Stimulated activated CD8-positive, alpha-beta memory T cell treated with anti-CD3 and anti-CD28 coated beads, Interleukin-12 subunit alpha, Interleukin-12 subunit beta, amount 100 ng/mL, for 24 hours (primary cell): ENCODE results near the gene PCBD1.

Experiments
- DNase-seq: peaks from one replicate; pipeline ENCODE4 v3.0.0-alpha.2; 2020; ENCODE audit errors: extremely low read depth

Gene PCBD1

DNA sequence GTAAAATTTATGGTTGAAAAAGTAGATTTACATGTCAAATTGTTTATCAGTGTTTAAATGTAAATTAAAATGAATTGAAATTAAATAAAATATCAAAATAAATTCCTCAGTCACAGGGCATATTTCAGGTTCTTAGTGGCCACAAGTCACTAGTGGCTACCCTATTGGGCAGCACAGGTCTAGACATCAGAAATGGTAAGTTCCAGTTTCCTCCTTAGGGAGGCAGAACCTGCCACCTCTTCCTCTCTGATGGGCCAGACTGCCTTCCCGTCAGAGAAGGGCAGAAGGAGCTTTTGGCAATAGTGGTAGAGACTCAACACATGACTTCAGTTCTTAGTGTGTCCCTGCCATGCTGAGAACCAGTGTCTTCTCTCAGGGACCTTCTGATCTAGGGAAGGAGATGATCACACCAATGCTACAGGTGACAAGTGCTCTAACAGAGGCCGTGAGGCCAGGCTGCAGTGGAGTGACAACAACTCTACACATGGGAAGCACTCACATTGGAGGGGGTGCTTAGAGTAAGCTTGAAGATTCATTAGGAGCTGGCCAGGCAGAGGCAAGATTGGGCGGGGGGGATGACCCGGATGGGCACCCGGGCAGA, 14.4 kb upstream of the PCBD1 start:
- no peak for DNase-seq

DNA sequence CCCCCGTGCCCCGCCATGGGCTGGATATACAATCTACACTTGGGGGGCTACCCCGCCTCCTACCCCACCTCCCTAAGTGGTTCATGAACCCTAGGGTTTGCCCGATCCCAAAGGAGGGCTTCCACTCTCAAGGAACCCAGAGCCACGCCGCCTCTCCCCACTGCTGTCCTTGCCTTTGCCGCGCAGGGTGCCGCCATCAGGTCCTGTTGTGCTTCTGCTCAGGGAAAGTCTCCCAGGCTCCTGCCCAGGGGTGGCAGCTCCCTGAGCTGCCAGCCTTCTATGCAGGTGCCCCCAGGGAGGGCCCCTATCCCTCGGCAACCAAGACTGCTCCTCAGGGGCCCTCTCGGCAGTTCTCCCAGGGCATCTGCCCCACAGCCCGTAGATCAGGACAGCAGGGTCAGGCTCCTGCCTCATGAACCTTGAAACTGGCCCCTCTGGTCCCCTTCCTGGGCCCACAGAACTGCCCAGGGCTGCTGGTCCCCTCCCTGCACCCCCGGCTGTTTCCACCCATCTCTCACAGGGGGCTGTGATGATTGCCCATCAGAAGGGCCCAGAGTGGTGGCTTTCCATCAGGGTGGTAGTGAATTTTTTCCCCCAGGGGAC, 13.0 kb upstream of the PCBD1 start:
- DNase-seq = no peak

DNA sequence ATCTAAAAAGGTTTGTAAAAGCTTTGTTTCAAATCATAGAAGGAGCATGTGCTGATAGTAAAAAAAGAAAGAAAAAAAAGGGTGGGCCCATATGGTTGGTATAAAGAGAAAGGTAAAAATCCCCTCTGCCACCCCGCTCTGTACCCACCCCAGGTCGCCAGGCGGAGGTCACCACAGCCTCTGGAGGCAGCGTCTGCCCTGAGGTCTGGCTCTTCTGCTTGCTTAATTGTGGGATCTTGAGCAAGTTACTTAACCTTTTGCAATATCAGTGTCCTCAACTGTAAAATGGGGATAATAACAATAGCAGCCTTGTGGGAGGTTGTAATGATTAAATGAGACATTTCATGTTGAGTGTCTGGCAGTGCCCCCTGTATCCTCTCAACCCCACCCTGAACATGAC, 10.7 kb upstream of the PCBD1 start:
- DNase-seq = no peak

DNA sequence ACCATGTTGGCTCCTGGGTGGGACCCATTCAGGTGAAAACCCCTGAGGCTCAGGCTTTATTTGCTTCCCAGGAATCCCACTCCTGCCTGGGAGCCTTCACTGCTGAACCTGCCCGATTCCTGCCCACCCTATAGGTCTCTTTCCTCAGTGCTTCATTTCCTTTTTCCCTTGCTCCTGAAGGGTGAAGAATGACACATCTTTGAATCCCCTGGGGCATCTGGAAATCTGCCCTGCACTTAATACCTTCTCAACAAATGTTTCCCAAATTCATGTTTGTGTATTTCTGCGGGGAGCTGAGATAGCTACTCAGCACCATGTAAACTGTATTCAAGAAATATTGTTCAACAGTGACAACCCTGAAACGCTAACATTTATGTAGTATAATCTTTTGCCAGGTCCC, 10.3 kb upstream of the PCBD1 start:
- no peak for DNase-seq

- DNase-seq = no peak
These were observed 8.2 kb upstream of the PCBD1 start for GRCh38 chr10:70896551-70896950.

DNA sequence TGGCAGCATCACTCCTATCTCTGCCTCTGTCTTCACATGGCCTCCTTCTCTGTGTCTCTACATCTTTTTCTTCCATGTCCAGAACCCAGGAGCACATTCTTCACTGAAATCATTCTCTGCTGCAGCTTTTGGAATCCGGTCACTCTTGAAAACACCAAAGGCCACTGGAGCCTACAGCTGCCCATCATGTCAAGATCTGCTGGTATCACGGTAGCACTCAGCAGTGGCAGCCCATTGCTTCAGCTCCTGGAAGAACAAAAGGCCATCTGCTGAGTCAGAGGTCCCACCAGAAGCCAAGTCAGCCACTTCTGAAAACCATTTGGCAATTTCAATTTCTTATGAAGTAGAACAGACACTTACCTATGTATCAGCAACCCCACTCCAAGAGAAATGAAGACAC, 6.1 kb upstream of the PCBD1 start:
- DNase-seq = no peak

DNA sequence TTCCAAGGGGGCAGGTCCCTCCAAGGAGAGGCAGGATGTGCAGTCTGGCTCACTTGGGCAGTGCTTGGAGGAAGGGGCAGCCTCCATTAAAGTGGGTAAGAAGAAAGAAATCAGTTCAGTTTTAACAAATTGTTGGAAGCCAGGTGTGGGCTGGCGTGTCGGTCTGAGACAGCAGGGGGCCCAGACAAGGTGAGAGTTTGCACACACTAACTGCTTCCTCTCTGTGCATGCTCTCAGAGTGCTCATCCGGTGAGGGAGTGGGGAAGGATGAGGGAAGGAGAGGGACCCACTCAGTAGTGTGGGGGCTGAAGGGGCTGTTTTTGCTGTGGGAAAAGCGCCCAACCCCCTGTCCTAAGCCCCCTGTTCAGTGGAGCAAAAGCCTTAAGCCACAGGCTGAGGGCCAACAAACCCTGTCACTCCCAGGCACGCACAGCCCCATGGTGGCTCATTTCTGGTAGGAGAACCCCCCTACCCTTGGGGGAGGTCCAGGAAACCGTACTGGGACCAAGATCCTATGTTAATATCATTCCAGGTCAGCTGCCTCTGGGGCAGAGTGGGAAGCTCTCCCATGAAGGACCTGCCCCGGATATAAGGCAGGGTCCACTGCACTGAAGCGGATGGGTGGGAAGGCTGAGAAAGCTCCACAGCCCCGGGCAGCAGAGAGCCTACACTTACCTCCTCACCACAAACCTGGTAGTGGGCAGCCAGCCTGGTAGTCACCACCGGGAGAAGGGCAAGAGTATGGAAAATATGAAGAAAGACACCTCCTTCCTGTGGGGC, 5.1 kb upstream of the PCBD1 start:
- DNase-seq = no peak

- no peak for DNase-seq
These were observed 4.3 kb upstream of the PCBD1 start for GRCh38 chr10:70892631-70893030.

- DNase-seq = no peak
These were observed 3.3 kb upstream of the PCBD1 start for GRCh38 chr10:70891627-70892026.

- DNase-seq = no peak
These were observed 2.6 kb upstream of the PCBD1 start for GRCh38 chr10:70890917-70891431.

GRCh38 chr10:70889291-70889690, 926 bp upstream of the PCBD1 start:
- no peak for DNase-seq

- no peak for DNase-seq
These were observed 1.3 kb downstream of the PCBD1 start for GRCh38 chr10:70886921-70887665.

- no peak for DNase-seq
These were observed 2.1 kb downstream of the PCBD1 start for GRCh38 chr10:70885931-70886903.

- DNase-seq = no peak
These were observed 2.9 kb downstream of the PCBD1 start for GRCh38 chr10:70885481-70885880.

DNA sequence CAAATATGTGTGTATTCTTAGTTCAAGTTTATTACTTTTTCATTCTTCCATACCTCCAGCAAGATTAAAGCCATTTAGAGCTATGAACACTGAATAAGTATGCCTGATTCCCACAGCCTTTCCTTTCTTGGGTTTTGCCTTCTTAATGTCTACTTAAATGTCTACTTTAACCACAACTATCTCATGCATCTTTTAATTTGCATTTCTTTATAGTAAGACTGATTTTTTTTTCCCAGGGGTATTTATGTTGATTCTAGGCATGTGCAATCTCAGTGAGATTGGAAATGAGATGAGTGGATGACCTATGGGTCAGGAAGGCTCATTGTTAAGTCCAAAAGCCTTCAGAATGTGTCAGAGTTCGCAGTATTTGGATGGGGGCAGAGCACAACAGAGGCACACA, 3.6 kb downstream of the PCBD1 start:
- DNase-seq = no peak

- DNase-seq = peak; percentile 45
These were observed 8.3 kb downstream of the PCBD1 start for GRCh38 chr10:70880077-70880534.

- no peak for DNase-seq
These were observed 9.2 kb downstream of the PCBD1 start for GRCh38 chr10:70879207-70879606.

- no peak for DNase-seq
These were observed 14.3 kb downstream of the PCBD1 start for GRCh38 chr10:70874061-70874460.

DNA sequence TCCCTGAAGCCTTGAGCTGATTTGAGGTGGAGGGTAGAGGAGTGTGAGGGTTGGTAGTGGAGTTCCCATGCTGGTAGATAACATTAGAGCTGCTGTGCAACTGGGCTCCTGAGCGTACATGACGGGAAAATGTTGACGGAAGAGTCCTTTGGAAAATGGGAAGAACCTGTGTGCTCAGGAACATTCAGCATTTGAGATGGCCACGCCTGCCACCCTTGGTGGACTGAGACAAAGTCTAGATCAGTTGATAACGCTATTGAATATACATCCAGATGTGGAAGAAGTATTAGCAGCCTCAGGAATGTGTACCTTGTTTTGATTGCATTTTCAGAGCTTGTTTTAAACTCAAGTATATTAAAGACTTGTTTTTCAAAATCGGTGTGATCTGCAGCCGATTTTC, 16.1 kb downstream of the PCBD1 start:
- DNase-seq = no peak

- no peak for DNase-seq
These were observed 21.9 kb downstream of the PCBD1 start for GRCh38 chr10:70866424-70866823.

DNA sequence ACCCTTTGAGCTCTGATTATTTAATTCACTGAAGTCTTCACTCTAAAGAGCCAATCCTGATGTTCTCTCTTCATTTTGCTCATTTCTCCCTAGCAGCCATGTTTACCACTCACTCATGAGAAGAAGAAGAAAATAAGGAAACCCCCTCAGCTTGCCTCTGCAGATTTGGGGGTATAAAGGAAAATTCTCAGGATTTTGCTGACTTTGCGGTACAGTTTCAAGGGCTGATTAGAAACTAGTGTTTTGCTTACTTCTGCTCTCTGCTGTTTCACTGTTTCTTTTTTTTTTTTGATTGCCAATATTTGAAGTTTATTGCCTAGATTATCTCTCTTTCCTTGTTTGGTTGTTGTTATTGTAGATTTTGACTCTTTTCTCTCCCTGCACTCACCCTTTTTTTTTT, 23.4 kb downstream of the PCBD1 start:
- DNase-seq = no peak
